GM21723 (cell line): ENCODE results near the gene CLEC3B.
"Not testable (repeated sequence)": the region's sequence is repeated elsewhere in the genome, so short reads cannot be mapped to it uniquely, and the experiment has no call there.

ENCODE experiments used
- ATAC-seq: cut with Tn5 transposase; IDR thresholded peaks from one replicate; pipeline ENCODE4 v1.9.1; 2021; ENCODE audit warnings: mild to moderate bottlenecking, moderate library complexity; ENCODE audit not compliant: unreplicated experiment

The CLEC3B gene

GRCh38 chr3:45026038-45026437, at the start of gene CLEC3B:
CLEC3B (plus strand) TSS chr3:45026303; CDS start chr3:45026363, 60 bp downstream.
- no peak for ATAC-seq

- no peak for ATAC-seq
Observed at GRCh38 chr3:44981220-44981619, 44.9 kb upstream of the CLEC3B start.

GRCh38 chr3:44981751-44982150, 44.4 kb upstream of the CLEC3B start:
- ATAC-seq, result no peak

GRCh38 chr3:44982817-44983216, 43.3 kb upstream of the CLEC3B start:
- ATAC-seq, result no peak

- no peak for ATAC-seq
Observed at GRCh38 chr3:44983484-44983941, 42.6 kb upstream of the CLEC3B start.

GRCh38 chr3:44984335-44984734, 41.8 kb upstream of the CLEC3B start:
- ATAC-seq, result no peak

GRCh38 chr3:44986330-44986729, 39.8 kb upstream of the CLEC3B start:
- not testable (repeated sequence) for ATAC-seq

- no peak for ATAC-seq
Observed at GRCh38 chr3:44987332-44987731, 38.8 kb upstream of the CLEC3B start.

- ATAC-seq, result no peak
Observed at GRCh38 chr3:44988073-44988472, 38.0 kb upstream of the CLEC3B start.

GRCh38 chr3:44989141-44989540, 37.0 kb upstream of the CLEC3B start:
- no peak for ATAC-seq

GRCh38 chr3:44989636-44990373, 36.3 kb upstream of the CLEC3B start:
- no peak for ATAC-seq

- ATAC-seq, result no peak
Observed at GRCh38 chr3:44991326-44991725, 34.8 kb upstream of the CLEC3B start.

GRCh38 chr3:44992555-44993470, 33.3 kb upstream of the CLEC3B start:
- ATAC-seq, result no peak

GRCh38 chr3:44993471-44994205, 32.5 kb upstream of the CLEC3B start:
- no peak for ATAC-seq

GRCh38 chr3:44995142-44995770, 30.8 kb upstream of the CLEC3B start:
- no peak for ATAC-seq

- ATAC-seq, result no peak
Observed at GRCh38 chr3:44996556-44996969, 29.5 kb upstream of the CLEC3B start.

GRCh38 chr3:44999782-45000181, 26.3 kb upstream of the CLEC3B start:
- no peak for ATAC-seq

GRCh38 chr3:45000823-45001222, 25.3 kb upstream of the CLEC3B start:
- no peak for ATAC-seq

GRCh38 chr3:45001738-45002137, 24.4 kb upstream of the CLEC3B start:
- ATAC-seq, result no peak

- ATAC-seq, result no peak
Observed at GRCh38 chr3:45002139-45002660, 23.9 kb upstream of the CLEC3B start.
